HG03439 (cell line): Measurements from ENCODE around the gene ATG10.
"Not testable (repeated sequence)": the region's sequence is repeated elsewhere in the genome, so short reads cannot be mapped to it uniquely, and the experiment has no call there.

ENCODE experiments used
- ATAC-seq: cut with Tn5 transposase; IDR thresholded peaks from one replicate; pipeline ENCODE4 v1.9.1; 2021; ENCODE audit warnings: mild to moderate bottlenecking, moderate library complexity; ENCODE audit not compliant: unreplicated experiment

The ATG10 gene

DNA sequence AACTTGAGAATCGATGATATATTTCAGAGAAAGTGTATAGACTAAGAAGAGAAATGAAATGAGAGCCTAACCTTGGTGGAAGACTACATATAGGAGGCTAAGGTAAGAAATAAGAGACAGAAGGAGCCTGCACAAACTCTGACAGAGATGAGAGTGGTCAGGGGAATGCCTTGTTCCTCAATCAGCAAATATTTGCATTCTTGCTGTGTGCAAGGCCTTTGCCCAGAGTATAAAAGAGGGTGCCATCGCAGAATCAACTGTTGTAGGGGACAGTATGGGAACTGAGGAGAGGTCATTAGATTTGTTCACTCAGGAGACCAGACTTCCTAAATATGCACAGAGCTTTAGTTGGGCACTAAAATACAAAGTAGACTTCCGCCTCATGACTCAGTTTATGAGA is 137.2 kb downstream of the ATG10 start:
- no peak for ATAC-seq

DNA sequence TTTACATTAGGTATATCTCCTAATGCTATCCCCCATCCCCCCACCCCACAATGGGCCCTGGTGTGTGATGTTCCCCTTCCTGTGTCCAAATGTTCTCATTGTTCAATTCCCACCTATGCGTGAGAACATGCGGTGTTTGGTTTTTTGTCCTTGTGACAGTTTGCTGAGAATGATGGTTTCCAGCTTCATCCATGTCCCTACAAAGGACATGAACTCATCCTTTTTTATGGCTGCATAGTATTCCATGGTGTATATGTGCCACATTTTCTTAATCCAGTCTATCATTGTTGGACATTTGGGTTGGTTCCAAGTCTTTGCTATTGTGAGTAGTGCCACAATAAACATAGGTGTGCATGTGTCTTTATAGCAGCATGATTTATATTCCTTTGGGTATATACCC is 138.1 kb downstream of the ATG10 start:
- not testable (repeated sequence) for ATAC-seq

DNA sequence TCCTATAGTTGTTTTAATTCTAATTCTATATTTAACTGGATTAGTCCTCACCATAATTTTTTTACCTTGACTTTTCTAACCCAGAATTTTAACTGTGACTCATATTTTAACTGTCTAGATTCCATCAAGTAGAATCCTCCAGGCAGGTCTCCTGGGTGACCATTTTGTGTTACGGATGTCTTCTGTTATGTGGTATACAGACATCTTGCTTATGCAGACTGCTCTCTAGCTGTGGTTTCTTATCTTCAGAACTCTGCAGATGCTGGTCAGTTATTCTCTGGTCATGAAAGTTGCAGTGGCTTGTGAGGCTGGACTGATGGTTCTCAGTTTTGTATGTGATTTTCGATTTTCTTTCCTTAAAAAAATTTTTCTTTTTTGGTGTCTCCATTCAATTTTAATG is 139.4 kb downstream of the ATG10 start:
- peak; percentile 74 for ATAC-seq

DNA sequence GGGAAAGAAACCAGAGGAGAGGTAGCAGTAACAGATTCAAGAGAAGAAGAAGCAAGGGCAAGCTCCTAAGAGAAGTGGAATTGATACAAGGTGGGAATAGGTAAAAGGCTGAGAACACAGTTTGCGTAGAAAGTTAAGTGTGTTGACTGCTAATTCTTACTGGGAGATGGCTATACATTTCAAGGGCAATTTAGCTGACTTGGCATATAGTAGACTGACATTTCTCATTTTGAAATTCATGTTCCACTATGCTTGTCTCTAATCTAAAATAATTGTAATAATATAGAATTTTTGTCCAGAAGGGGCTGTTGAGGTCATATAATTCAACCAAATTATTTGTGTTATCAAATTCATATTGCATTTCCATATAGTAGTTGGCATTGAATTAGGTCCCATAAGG is 144.0 kb downstream of the ATG10 start:
- no peak for ATAC-seq

DNA sequence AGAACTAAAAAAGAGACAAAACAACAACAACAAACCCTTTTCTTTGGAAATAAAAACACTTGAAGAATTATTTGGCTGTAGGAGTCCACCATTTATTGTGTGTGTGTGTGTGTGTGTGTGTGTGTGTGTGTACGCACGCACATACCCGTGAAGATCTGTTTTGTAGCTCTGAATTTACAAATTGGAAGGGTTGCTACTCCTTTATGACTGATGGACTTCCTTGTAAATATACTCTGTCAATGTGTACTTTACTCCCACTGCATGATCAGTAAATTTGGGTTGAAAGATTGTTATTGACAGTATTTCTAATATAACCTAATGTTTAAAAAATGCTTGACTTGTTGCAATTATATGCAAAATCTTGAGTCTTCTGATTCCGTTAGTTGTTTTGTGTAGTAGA is 148.1 kb downstream of the ATG10 start:
- ATAC-seq, result no peak

DNA sequence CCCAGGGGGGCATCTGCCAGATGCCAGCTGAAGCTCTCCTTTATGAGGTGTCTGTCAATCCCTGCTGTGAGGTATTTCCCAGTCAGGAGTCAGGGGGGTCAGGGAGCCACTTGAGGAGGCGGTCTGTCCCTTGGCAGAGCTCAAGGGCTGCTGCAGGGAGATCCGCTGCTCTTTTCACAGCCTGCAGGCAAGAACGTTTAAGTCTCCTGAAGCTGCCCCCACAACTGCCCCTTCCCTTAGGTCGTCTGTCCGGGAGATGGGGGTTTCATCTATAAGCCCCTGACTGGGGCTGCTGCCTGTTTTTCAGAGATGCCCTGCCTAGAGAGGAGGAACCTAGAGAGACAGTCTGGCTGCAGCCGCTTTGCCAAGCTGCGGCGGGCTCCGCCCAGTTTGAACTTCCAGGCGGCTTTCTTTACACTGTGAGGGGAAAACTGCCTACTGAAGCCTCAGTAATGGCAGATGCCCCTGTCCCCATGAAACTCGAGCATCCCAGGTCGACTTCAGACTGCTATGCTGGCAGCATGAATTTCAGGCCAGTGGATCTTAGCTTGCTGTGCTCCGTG is 158.0 kb downstream of the ATG10 start:
- ATAC-seq, result no peak

DNA sequence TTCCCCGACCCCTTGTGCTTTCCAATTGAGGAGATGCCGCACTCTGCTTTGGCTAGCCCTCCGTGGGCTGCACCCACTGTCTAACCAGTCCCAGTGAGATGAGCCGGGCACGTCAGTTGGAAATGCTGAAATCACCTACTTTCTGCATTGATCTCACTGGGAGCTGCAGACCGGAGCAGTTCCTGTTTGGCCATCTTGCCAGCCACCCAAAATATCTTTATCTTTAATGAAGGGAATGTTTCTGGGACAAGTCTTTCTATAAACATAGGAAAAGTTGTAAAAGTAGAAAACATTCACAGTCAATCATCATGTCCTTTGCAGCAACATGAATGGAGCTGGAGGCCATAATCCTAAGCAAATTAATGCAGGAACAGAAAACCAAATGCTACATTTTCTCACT is 158.8 kb downstream of the ATG10 start:
- no peak for ATAC-seq

DNA sequence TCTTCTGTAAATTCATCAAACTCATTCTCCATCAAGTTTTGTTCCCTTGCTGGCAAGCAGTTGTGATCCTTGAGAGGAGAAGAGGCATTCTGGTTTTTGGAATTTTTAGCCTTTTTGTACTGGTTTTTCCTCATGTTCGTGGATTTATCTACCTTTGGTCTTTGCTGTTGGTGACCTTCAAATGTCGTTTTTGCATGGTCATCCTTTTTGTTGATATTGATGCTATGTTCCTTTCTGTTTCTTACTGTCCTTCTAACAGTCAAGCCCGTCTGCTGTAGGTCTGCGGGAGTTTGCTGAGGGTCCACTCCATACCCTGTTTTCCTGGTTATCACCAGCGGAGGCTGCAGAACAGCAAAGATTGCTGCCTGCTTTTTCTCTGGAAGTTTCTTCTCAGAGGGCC is 165.4 kb downstream of the ATG10 start:
- no peak for ATAC-seq

DNA sequence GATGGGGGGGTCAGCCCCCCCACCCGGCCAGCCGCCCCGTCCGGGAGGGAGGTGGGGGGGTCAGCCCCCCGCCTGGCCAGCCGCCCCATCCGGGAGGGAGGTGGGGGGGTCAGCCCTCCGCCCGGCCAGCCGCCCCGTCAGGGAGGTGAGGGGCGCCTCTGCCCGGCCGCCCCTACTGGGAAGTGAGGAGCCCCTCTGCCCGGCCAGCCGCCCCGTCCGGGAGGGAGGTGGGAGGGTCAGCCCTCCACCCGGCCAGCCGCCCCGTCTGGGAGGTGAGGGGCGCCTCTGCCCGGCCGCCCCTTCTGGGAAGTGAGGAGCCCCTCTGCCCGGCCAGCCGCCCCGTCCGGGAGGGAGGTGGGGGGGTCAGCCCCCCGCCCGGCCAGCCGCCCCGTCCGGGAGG is 168.0 kb downstream of the ATG10 start:
- not testable (repeated sequence) for ATAC-seq

DNA sequence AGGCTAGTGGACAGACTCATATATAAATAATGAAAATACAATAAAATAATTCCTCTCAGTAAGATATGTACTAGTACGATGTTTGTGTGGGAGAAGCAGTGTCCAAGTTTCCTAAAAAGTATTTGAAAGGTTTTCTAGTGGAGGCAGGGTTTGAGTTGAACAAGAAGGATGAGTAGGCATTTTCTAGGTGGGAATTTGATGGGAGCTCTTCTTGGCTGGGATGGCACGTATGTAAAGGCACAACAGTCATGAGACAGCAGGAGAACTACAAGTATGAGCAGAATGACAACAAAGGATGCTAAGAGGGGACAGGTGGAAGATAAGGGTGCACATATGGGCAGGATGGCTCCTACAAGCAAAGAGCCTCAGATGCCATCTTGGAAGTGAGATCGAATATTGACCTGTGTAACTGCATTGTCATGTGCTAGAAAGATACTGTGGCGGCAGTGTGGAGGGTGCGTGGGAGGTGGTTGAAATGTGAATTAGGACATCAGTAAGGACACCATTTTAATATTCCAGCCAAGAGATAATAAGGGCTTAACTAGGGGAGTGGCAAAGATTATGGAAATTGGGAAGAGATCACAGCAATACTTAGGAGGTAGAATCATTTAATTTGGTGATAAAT is 170.5 kb downstream of the ATG10 start:
- no peak for ATAC-seq

DNA sequence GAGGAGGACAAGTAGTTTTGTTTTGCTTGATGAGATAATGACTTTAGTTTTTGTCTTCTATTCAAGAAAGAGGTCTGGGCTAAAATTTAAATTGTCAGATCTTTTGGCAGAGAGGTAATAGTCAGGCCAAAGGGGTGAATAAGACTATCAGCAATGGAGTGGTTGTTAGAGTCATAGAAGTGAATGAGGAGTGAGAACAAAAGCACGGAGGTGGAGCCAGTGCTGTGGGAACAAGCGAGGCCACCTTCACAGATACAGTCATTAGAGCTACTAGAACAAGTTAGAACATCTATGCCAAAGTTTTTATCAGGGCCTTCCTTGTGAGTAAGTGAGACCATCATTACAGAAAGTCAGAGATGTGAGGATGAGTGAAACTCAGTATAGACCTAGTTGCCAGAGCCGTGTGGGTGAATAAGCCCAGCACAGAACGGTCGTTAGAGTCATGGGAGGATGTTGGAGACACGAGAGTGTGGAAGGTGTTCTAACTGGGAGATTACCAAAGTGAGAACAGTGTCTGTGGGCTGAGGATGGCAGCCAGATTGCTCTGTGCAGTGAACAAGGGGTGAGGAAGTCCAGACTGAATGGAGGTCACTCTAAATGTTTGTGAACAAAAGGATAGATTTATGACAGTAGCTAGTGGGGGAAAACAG is 171.2 kb downstream of the ATG10 start:
- no peak for ATAC-seq

DNA sequence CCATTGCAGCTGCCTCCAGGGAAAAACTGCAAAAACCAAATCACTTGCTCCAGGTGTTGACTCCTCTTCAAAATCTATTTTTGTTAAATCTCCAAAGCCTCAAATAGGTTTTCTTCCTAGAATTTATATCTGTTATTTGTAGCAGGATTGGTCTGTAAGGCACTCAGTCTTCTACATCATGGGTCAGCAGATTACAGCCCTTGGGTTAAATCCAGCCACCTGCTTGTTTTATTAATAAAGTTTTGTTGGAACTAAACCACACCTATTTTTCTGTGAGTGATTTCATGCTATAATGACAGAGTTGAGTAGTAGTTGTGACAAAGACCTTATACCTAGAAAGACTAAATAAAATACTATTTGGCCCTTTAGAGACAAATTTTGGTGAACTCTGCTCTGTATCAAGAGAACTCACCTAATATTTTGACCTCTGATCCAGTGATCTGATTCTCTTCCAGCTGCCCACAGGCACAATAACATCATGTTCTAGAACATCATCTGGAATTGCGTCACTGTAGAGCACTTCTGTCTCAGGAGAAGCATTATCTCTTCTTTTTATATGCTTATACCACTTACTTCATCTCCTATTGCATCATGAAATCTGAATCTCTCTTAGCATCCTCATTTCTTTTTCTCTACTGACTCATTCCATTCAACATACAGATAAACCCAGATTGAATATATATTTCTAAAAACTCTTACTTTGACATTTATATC is 176.2 kb downstream of the ATG10 start:
- ATAC-seq, result no peak

DNA sequence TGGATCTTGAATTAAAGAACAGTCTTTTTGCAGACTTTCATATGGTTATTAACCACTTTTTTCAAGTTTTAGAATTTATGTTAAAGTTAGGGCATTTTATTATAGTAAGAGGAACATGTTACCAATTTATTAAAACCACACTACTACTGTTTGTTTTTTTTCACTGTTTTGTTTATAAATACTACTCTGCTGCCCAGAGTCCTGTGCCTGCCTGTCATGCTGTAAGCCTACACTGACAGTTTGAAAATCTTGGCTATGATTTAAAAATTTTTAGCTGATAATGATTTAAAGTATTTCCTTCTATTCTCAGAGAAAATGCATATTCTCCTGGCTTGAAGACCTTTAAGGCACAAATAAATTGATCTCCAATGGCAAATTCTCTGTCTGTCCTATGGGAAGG is 177.6 kb downstream of the ATG10 start:
- ATAC-seq, result no peak

DNA sequence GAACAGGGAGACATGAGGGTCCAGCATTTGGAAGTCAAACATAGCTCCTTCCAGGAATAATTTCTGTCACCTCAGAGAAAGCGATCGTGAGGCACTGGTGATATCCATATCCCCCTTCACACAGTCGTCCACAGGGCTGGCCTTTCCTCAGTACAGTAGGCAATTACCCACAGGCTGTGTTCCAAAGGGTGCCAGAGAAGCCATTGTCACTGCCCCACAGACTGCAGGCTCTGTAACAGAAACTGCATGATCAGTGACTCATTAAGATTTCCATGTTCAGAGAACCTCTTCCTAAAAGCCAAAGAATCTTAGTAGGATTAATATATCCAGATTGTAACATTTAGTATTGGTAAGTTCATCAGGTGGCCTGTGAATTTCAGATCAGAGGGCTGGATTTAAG is 178.7 kb downstream of the ATG10 start:
- no peak for ATAC-seq

DNA sequence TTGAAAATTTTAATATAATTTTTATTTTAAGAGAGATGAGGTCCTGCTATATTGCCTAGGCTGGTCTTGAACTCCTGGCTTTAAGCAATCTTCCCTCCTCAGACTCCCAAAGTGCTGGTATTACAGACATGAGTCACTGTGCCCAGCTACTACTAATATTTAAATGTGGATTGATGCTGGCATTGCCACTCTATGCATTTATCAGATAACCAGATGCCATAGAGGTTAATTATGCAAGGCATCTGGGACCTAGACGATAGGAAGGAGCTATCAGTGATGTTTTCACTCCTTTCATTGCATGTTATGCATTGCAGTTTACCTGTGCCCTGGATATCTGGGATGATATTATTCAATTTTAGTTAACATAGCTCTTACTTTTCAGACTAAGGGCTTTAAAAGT is 179.4 kb downstream of the ATG10 start:
- ATAC-seq, result no peak

DNA sequence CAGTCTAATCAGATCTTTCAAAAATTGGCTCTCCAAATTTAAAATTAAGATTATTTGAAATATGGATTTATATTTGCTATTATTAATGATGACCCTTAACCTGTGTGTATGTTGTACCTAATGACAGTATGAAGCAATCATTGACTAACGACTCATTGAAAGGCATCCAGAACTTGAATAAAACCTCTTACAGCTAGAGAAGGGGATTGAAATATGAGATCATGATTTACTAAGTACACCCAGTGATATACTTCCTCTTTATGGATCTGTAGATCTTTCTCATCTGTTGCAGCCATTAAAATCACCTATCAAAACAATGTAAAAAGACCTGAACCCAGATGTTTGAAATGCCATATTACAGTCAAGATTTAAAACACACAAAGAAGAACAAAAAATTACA is 179.8 kb downstream of the ATG10 start:
- no peak for ATAC-seq

DNA sequence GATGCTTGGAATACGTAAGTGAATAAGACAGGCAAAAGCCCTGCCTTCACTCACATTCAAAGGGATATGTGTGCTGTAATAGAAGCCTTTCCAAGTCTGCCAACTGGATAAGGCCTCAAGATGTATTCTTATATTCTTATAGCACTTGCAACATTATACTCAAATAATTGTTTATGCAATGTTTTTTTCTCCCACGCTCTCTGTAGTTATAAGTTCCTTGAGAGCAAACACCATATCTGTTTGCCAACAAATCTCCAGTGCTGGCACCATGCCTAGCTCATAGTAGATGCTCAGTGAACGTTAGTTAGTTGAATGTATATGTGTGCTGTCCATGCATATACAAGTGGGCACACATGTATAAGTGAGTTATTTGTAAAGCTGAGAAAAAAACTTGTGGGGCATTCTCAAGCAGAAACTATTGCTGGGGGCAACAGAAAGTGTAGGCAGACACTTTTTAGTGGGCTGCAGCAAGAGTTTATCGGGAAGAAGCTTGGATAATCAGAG is 181.2 kb downstream of the ATG10 start:
- ATAC-seq, result no peak

DNA sequence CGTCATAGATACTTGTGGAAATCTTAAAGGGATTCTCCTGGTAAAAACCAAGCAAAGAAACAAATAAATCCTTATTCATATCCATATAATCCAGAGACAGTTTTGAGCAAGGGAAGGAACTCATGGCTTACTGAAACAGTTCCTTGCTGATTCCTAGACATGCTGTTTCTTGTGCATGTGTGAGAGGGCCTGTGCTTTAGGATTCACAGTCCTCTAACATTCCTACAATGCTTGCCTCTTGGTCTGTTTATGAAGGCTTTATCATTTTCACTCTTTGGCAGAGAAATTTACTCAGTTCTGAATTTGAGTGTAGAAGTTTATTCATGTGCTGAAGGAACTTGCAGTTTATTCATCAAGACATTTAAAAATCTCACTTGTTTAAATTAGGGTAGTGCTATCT is 183.0 kb downstream of the ATG10 start:
- no peak for ATAC-seq

DNA sequence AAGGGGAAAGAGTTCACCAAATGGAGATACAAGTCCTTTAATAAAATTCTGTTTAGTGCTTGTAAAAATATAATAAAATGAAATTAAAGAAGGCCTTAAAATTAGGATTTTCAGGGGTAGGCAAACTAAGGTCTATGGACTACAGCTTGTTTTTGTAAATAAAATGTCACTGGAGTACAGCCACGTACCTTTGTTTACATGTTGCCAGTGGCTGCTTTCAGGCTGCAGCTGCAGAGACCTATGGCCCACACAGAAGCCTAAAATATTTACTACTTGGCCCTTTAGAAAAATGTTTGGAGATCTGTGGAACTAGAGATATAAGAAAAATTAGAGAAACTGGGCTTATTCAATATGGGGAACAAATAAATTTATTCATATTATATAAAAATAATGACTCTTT is 183.5 kb downstream of the ATG10 start:
- ATAC-seq, result no peak

DNA sequence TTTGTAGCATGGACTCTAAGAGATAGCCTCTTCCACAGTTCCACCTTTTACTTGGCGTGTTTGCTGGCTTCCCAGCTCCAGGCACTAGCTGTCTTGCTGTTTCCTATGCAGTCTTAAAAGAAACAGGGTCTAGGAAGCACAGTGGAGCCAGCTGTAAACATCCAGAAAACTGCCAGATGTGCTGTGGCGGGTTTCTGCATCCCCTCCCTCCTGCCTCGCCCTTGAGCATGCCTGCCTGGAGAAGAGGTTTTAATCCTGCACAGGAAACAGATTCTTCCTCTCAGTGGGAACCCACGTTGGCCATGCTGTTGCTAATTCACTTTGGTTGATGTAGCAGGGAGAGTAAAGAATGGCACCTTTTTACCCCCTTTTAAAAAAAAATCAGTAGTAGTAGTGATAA is 185.1 kb downstream of the ATG10 start:
- no peak for ATAC-seq

DNA sequence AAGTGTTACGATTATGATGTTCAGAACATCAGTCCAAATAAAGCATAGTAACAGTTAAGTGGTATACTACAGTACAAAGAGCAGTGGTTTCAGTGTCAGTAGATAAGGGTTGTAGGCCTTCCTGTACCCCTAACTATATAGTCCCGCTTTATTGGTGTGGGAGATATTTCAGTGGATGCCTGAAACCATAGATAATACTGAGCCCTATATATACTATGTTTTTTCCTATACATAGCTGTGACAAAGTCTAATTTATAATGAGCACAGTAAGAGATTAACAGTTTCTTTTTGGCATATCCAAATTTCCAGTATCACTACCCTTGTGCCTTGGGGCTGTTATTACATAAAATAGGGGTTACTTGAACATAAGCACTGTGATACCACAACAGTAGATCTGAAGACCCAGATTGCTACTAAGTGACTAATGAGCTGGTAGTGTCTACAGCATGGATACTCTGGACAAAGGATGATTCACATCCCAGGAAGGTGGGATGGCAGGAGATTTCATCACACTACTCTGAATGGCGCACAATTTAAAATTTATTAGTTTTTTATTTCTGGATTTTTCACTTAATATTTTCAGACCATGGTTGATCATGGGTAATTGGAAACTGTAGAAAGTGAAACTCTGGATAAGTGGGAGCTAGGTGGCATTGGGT is 187.1 kb downstream of the ATG10 start:
- ATAC-seq, result no peak
